Measurements from ENCODE around the gene SCD. TPM values are rescaled to one million over a fixed set of nuclear protein-coding genes. Genes with fewer than 3 reads are reported as not detected.

Gene SCD
- total RNA-seq, 1 donor from 2014 or later = 298 TPM

DNA sequence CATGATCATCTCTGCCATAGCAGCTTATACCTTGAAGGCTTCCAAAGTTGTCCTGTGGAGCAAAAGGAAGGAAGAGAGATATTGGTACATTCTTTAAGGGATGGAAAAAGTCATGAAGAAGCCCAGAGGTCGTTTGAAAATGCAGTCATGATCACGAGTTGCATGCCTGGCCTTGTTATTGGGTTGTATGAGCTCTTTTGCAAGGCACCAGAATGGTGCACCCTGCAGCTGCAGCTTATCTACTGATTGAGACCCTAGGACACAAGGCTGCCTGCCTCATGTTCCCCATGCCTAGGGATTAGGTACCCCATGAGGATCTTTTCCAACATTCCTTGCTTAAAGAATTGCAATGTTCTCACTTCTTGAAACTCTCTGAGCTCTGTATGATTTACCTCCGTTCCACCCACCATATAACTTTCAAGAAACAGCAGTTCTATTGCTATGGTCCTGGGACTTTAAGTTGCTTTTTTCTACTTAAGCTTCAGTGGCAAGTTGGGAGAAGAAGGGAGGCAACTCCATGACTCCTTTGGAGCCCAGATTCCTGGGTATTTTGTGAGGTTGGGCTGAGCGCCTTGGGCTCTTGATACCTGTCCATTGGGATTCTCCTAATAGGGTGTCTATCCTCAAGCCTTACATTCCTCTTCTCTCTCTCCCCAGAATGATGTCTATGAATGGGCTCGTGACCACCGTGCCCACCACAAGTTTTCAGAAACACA lies 6.9 kb downstream of the SCD start:
- Histone ChIP-seq H3K27me3 (ENCODE audit: control insufficient read depth, insufficient read depth, low read length) (no peaks in the 10 kb centered on the region), H3K4me3 (ENCODE audit: low read depth, low read length) (no peak overlapping the region), H3K36me3 (ENCODE audit: control insufficient read depth, insufficient read depth, low read length) (peaks cover 57% of the 10 kb centered on the region)
- TF ChIP-seq, protein P1, sequence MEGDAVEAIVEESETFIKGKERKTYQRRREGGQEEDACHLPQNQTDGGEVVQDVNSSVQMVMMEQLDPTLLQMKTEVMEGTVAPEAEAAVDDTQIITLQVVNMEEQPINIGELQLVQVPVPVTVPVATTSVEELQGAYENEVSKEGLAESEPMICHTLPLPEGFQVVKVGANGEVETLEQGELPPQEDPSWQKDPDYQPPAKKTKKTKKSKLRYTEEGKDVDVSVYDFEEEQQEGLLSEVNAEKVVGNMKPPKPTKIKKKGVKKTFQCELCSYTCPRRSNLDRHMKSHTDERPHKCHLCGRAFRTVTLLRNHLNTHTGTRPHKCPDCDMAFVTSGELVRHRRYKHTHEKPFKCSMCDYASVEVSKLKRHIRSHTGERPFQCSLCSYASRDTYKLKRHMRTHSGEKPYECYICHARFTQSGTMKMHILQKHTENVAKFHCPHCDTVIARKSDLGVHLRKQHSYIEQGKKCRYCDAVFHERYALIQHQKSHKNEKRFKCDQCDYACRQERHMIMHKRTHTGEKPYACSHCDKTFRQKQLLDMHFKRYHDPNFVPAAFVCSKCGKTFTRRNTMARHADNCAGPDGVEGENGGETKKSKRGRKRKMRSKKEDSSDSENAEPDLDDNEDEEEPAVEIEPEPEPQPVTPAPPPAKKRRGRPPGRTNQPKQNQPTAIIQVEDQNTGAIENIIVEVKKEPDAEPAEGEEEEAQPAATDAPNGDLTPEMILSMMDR (IDR thresholded peaks at IDR 0.05; ENCODE audit: insufficient read depth, low read length, severe bottlenecking) = no peak
- FAIRE-seq (no peak), DNase-seq (ENCODE audit: low read depth) (no peak)

DNA sequence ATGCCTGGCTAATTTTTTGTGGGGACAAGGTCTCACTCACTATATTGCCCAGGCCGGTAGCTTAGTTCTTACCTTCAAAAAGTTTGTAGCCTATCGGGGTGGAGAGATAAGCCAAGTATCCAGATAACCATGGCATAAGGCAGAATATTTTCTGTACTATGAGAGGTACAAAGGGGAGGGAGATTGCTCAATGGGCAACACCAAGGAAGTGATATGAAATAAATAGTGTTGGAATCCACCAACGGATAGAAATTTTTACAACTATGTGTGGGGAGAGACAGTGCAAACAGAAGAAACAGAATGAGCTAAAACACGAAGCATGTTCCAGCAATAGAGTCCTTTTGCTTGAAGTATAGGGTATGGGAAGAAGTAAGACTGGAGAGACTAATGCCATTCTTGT lies 8.1 kb downstream of the SCD start:
- Histone ChIP-seq H3K4me3 (ENCODE audit: low read depth, low read length) (no peak overlapping the region), H3K27me3 (ENCODE audit: control insufficient read depth, insufficient read depth, low read length) (no peaks in the 10 kb centered on the region), H3K36me3 (ENCODE audit: control insufficient read depth, insufficient read depth, low read length) (peaks cover 55% of the 10 kb centered on the region)
- TF ChIP-seq, protein P1 (IDR thresholded peaks at IDR 0.05; ENCODE audit: insufficient read depth, low read length, severe bottlenecking) = no peak
- DNase-seq (ENCODE audit: low read depth) = no peak
- FAIRE-seq = no peak

GRCh38 chr10:100356067-100357017 lies 9.3 kb downstream of the SCD start:
- H3K36me3 ChIP-seq (ENCODE audit: control insufficient read depth, insufficient read depth, low read length) = peaks cover 48% of the 10 kb centered on the region

GRCh38 chr10:100357059-100357858 lies 10.2 kb downstream of the SCD start:
- FAIRE-seq (no peak), DNase-seq (ENCODE audit: low read depth) (no peak)
- Histone ChIP-seq H3K4me3 (ENCODE audit: low read depth, low read length) (no peak overlapping the region), H3K27me3 (ENCODE audit: control insufficient read depth, insufficient read depth, low read length) (no peaks in the 10 kb centered on the region), H3K36me3 (ENCODE audit: control insufficient read depth, insufficient read depth, low read length) (peaks cover 40% of the 10 kb centered on the region)
- TF ChIP-seq, protein P1 (IDR thresholded peaks at IDR 0.05; ENCODE audit: insufficient read depth, low read length, severe bottlenecking) = no peak

More at GRCh38 chr10:100356067-100357017, 9.3 kb downstream of the SCD start:
- no peak for DNase-seq (ENCODE audit: low read depth)
- Histone ChIP-seq H3K27me3 (ENCODE audit: control insufficient read depth, insufficient read depth, low read length) (no peaks in the 10 kb centered on the region), H3K4me3 (ENCODE audit: low read depth, low read length) (no peak overlapping the region)
- no peak for FAIRE-seq
- TF ChIP-seq, protein P1 (IDR thresholded peaks at IDR 0.05; ENCODE audit: insufficient read depth, low read length, severe bottlenecking) = no peak

DNA sequence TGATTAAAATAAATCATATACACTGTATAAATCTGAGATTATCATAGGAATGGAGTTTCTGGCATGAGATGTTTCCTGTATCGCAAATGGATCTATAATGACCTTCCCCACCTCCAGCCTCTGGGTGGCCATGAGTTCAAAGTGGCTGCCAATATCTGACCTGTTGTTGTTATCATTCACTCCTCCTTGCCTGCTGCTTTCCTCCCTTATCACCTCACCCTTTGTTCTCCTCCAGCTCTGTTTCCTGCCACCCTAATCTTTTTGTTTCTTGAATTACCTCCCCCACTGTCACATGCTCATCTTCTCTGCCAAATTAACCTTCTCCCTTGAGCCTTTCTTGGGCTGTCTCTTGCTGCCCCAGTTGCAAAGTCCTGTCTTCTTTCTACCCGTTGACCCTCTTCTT lies 12.0 kb downstream of the SCD start:
- Histone ChIP-seq H3K27me3 (ENCODE audit: control insufficient read depth, insufficient read depth, low read length) (no peaks in the 10 kb centered on the region), H3K4me3 (ENCODE audit: low read depth, low read length) (no peak overlapping the region), H3K36me3 (ENCODE audit: control insufficient read depth, insufficient read depth, low read length) (peaks cover 31% of the 10 kb centered on the region)
- TF ChIP-seq, protein P1 (IDR thresholded peaks at IDR 0.05; ENCODE audit: insufficient read depth, low read length, severe bottlenecking) = no peak
- DNase-seq (ENCODE audit: low read depth) = no peak
- FAIRE-seq = no peak
